T-helper 1 cell treated with Interleukin-12 subunit alpha and Interleukin-12 subunit beta and Interleukin-4 antibody, amounts not matched to agents 30 μg/mL and 1 μg/mL, for 36 hours (primary cell): ENCODE data around the gene PACRG.
"Not testable (repeated sequence)": the region's sequence is repeated elsewhere in the genome, so short reads cannot be mapped to it uniquely, and the experiment has no call there.

ENCODE experiments used
- H3K27ac Mint-ChIP-seq: one replicate; pipeline ENCODE4 v1.8.0; 2021; ENCODE audit warnings: mild to moderate bottlenecking, mixed read lengths
- H3K27me3 Mint-ChIP-seq: one replicate; pipeline ENCODE4 v1.8.0; 2021; ENCODE audit warnings: low read depth, mixed read lengths
- H3K36me3 Mint-ChIP-seq: one replicate; pipeline ENCODE4 v1.8.0; 2021; ENCODE audit warnings: low read depth, mixed read lengths
- H3K4me1 Mint-ChIP-seq: one replicate; pipeline ENCODE4 v1.8.0; 2021; ENCODE audit warnings: low read depth, mixed read lengths
- H3K4me3 Mint-ChIP-seq: one replicate; pipeline ENCODE4 v1.8.0; 2021; ENCODE audit warnings: mild to moderate bottlenecking, moderate library complexity, mixed read lengths
- H3K9me3 Mint-ChIP-seq: one replicate; pipeline ENCODE4 v1.8.0; 2021; ENCODE audit warnings: mixed read lengths

The PACRG gene

GRCh38 chr6:162727322-162728182 is at the start of gene PACRG, which contains the start of gene PRKN:
TSS of gene PACRG (plus strand) at chr6:162727974.
TSS of gene PRKN (minus strand) at chr6:162727766.
- H3K36me3 Mint-ChIP-seq: no peaks in the 10 kb centered on the region
- peak within 1 kb of the TSS; percentile 93 for H3K4me3 Mint-ChIP-seq
- peak within 1 kb of the TSS; percentile 87 for H3K27ac Mint-ChIP-seq
- peaks cover 5% of the 10 kb centered on the region for H3K27me3 Mint-ChIP-seq
- H3K9me3 Mint-ChIP-seq: no peaks in the 10 kb centered on the region
- peaks cover 8% of the 10 kb centered on the region for H3K4me1 Mint-ChIP-seq

GRCh38 chr6:162678896-162679295 is 48.9 kb upstream of the PACRG start:
- H3K9me3 Mint-ChIP-seq, H3K4me1 Mint-ChIP-seq, H3K4me3 Mint-ChIP-seq, H3K27ac Mint-ChIP-seq, H3K36me3 Mint-ChIP-seq, H3K27me3 Mint-ChIP-seq: not testable (repeated sequence)

- H3K27ac Mint-ChIP-seq: no peak overlapping the region
- H3K9me3 Mint-ChIP-seq: no peaks in the 10 kb centered on the region
- H3K36me3 Mint-ChIP-seq: no peaks in the 10 kb centered on the region
- no peaks in the 10 kb centered on the region for H3K4me1 Mint-ChIP-seq
- H3K4me3 Mint-ChIP-seq: no peak overlapping the region
- H3K27me3 Mint-ChIP-seq: no peaks in the 10 kb centered on the region
These were observed 48.1 kb upstream of the PACRG start for GRCh38 chr6:162679681-162680080.

- no peak overlapping the region for H3K27ac Mint-ChIP-seq
- H3K27me3 Mint-ChIP-seq: no peaks in the 10 kb centered on the region
- no peak overlapping the region for H3K4me3 Mint-ChIP-seq
- H3K36me3 Mint-ChIP-seq: no peaks in the 10 kb centered on the region
- no peaks in the 10 kb centered on the region for H3K4me1 Mint-ChIP-seq
- no peaks in the 10 kb centered on the region for H3K9me3 Mint-ChIP-seq
These were observed 47.4 kb upstream of the PACRG start for GRCh38 chr6:162680367-162680766.

GRCh38 chr6:162680871-162681270 is 46.9 kb upstream of the PACRG start:
- no peaks in the 10 kb centered on the region for H3K9me3 Mint-ChIP-seq
- no peak overlapping the region for H3K4me3 Mint-ChIP-seq
- no peaks in the 10 kb centered on the region for H3K27me3 Mint-ChIP-seq
- H3K4me1 Mint-ChIP-seq: no peaks in the 10 kb centered on the region
- H3K27ac Mint-ChIP-seq: no peak overlapping the region
- no peaks in the 10 kb centered on the region for H3K36me3 Mint-ChIP-seq

GRCh38 chr6:162681447-162681846 is 46.3 kb upstream of the PACRG start:
- no peak overlapping the region for H3K4me3 Mint-ChIP-seq
- no peaks in the 10 kb centered on the region for H3K9me3 Mint-ChIP-seq
- H3K36me3 Mint-ChIP-seq: no peaks in the 10 kb centered on the region
- H3K4me1 Mint-ChIP-seq: no peaks in the 10 kb centered on the region
- H3K27me3 Mint-ChIP-seq: no peaks in the 10 kb centered on the region
- H3K27ac Mint-ChIP-seq: no peak overlapping the region

- no peak overlapping the region for H3K27ac Mint-ChIP-seq
- no peaks in the 10 kb centered on the region for H3K27me3 Mint-ChIP-seq
- H3K36me3 Mint-ChIP-seq: no peaks in the 10 kb centered on the region
- H3K4me3 Mint-ChIP-seq: no peak overlapping the region
- H3K9me3 Mint-ChIP-seq: no peaks in the 10 kb centered on the region
- H3K4me1 Mint-ChIP-seq: no peaks in the 10 kb centered on the region
These were observed 44.6 kb upstream of the PACRG start for GRCh38 chr6:162683135-162683534.

- no peak overlapping the region for H3K4me3 Mint-ChIP-seq
- no peaks in the 10 kb centered on the region for H3K4me1 Mint-ChIP-seq
- H3K9me3 Mint-ChIP-seq: no peaks in the 10 kb centered on the region
These were observed 43.7 kb upstream of the PACRG start for GRCh38 chr6:162684052-162684451.

GRCh38 chr6:162684961-162685360 is 42.8 kb upstream of the PACRG start:
- Mint-ChIP-seq H3K4me3 (no peak overlapping the region), H3K9me3 (no peaks in the 10 kb centered on the region), H3K36me3 (no peaks in the 10 kb centered on the region), H3K4me1 (no peaks in the 10 kb centered on the region), H3K27ac (no peak overlapping the region), H3K27me3 (no peaks in the 10 kb centered on the region)

More at GRCh38 chr6:162684052-162684451, 43.7 kb upstream of the PACRG start:
- H3K27ac Mint-ChIP-seq: no peak overlapping the region
- H3K27me3 Mint-ChIP-seq: no peaks in the 10 kb centered on the region
- no peaks in the 10 kb centered on the region for H3K36me3 Mint-ChIP-seq

GRCh38 chr6:162685586-162685985 is 42.2 kb upstream of the PACRG start:
- H3K4me1 Mint-ChIP-seq: no peaks in the 10 kb centered on the region
- no peak overlapping the region for H3K27ac Mint-ChIP-seq
- H3K36me3 Mint-ChIP-seq: no peaks in the 10 kb centered on the region
- no peak overlapping the region for H3K4me3 Mint-ChIP-seq
- H3K9me3 Mint-ChIP-seq: no peaks in the 10 kb centered on the region
- no peaks in the 10 kb centered on the region for H3K27me3 Mint-ChIP-seq

GRCh38 chr6:162688751-162689345 is 38.9 kb upstream of the PACRG start:
- Mint-ChIP-seq H3K9me3 (no peaks in the 10 kb centered on the region), H3K4me1 (no peaks in the 10 kb centered on the region), H3K27ac (no peak overlapping the region), H3K4me3 (no peak overlapping the region), H3K27me3 (no peaks in the 10 kb centered on the region), H3K36me3 (no peaks in the 10 kb centered on the region)

- H3K4me3 Mint-ChIP-seq: no peak overlapping the region
- H3K9me3 Mint-ChIP-seq: no peaks in the 10 kb centered on the region
- H3K36me3 Mint-ChIP-seq: no peaks in the 10 kb centered on the region
- H3K27me3 Mint-ChIP-seq: no peaks in the 10 kb centered on the region
- H3K4me1 Mint-ChIP-seq: no peaks in the 10 kb centered on the region
- no peak overlapping the region for H3K27ac Mint-ChIP-seq
These were observed 37.6 kb upstream of the PACRG start for GRCh38 chr6:162690158-162690557.

- Mint-ChIP-seq H3K27ac (no peak overlapping the region), H3K36me3 (no peaks in the 10 kb centered on the region), H3K27me3 (no peaks in the 10 kb centered on the region), H3K4me1 (no peaks in the 10 kb centered on the region), H3K9me3 (no peaks in the 10 kb centered on the region), H3K4me3 (no peak overlapping the region)
These were observed 29.8 kb upstream of the PACRG start for GRCh38 chr6:162697872-162698403.

GRCh38 chr6:162698440-162698839 is 29.3 kb upstream of the PACRG start:
- no peak overlapping the region for H3K4me3 Mint-ChIP-seq
- H3K9me3 Mint-ChIP-seq: no peaks in the 10 kb centered on the region
- no peaks in the 10 kb centered on the region for H3K36me3 Mint-ChIP-seq
- no peaks in the 10 kb centered on the region for H3K4me1 Mint-ChIP-seq
- no peak overlapping the region for H3K27ac Mint-ChIP-seq
- H3K27me3 Mint-ChIP-seq: no peaks in the 10 kb centered on the region

- no peaks in the 10 kb centered on the region for H3K27me3 Mint-ChIP-seq
- H3K36me3 Mint-ChIP-seq: no peaks in the 10 kb centered on the region
- no peak overlapping the region for H3K27ac Mint-ChIP-seq
- no peaks in the 10 kb centered on the region for H3K9me3 Mint-ChIP-seq
- H3K4me3 Mint-ChIP-seq: no peak overlapping the region
- no peaks in the 10 kb centered on the region for H3K4me1 Mint-ChIP-seq
These were observed 27.8 kb upstream of the PACRG start for GRCh38 chr6:162699961-162700360.
